ENCODE measurements around the gene MROH7. TPM values are rescaled to one million over a fixed set of nuclear protein-coding genes. Genes with fewer than 3 reads are reported as not detected.

Gene MROH7
- total and polyA plus RNA-seq, 9 of the 15 experiments (the other 6 are each of a cell fraction or from before 2014, with no cell fraction given) = not detected

GRCh38 chr1:54600947-54601721 is 40.5 kb upstream of the MROH7 start:
- 5% methylated on average over 20 of the region's 21 CpGs for WGBS (ENCODE audit: insufficient coverage, low coverage, missing lambda C conversion rate)
- ATAC-seq = no peak
- POLR2A ChIA-PET = interaction anchor here (0.6 to 1.0 kb wide), 2 partner anchors 10 to 52 kb away, joined by 3 read pairs; no protein-coding TSS in a partner anchor
- no peak overlapping the region for H3K9ac ChIP-seq (ENCODE audit: insufficient read depth in 1 of 2, low read depth in 2 of 2, low read length in 2 of 2)
- H3K4me1 ChIP-seq (replicated peaks in 1 of 2; ENCODE audit: control insufficient read depth in 2 of 2, insufficient read depth in 2 of 2, low read length in 2 of 2) = peaks cover 0 to 5% of the 10 kb centered on the region in 2 experiments; a peak in 1 of 5 replicates
- intact Hi-C loops (cut with micrococcal nuclease) = no loop called here
- no peak for FAIRE-seq
- H3K4me3 ChIP-seq = no peak overlapping the region
- no peaks in the 10 kb centered on the region for H3K79me2 ChIP-seq (ENCODE audit: control insufficient read depth, insufficient read depth, low read length)
- in situ Hi-C loops (cut with MboI) = no loop called here
- H2AFZ ChIP-seq (ENCODE audit: low read depth, low read length) = no peak overlapping the region
- H3K36me3 ChIP-seq (ENCODE audit: control insufficient read depth, insufficient read depth, low read length) = no peaks in the 10 kb centered on the region
- no peak for DNase-seq (ENCODE audit: extremely low read depth in 1 of 4, low spot score in 3 of 4)
- no peak overlapping the region for H3K27ac ChIP-seq (ENCODE audit: extremely low read depth, low read depth, low read length)
- H3K4me2 ChIP-seq (ENCODE audit: insufficient read depth, low read length) = no peak overlapping the region
- BruUV-seq (replicated peaks) = no TSS peak
- H3K9me3 ChIP-seq (replicated peaks; ENCODE audit: control insufficient read depth, insufficient read depth, low read depth, low read length) = no peaks in the 10 kb centered on the region
- 0 out of 2 replicates have a peak, but pooled peaks cover 3% of the 10 kb centered on the region for H4K20me1 ChIP-seq (replicated peaks; ENCODE audit: control insufficient read depth, insufficient read depth, low read length)
- H3K9me1 ChIP-seq (ENCODE audit: control insufficient read depth, insufficient read depth, low read length) = no peaks in the 10 kb centered on the region
- TF ChIP-seq SMAD2 (IDR thresholded peaks at IDR 0.05; ENCODE audit: low read depth, low read length) (no peak), ZZZ3 (IDR thresholded peaks at IDR 0.05) (no peak)
- TF ChIP-seq, protein P1, sequence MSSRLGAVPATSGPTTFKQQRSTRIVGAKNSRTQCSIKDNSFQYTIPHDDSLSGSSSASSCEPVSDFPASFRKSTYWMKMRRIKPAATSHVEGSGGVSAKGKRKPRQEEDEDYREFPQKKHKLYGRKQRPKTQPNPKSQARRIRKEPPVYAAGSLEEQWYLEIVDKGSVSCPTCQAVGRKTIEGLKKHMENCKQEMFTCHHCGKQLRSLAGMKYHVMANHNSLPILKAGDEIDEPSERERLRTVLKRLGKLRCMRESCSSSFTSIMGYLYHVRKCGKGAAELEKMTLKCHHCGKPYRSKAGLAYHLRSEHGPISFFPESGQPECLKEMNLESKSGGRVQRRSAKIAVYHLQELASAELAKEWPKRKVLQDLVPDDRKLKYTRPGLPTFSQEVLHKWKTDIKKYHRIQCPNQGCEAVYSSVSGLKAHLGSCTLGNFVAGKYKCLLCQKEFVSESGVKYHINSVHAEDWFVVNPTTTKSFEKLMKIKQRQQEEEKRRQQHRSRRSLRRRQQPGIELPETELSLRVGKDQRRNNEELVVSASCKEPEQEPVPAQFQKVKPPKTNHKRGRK (tag; IDR thresholded peaks at IDR 0.05) = no peak
- TF ChIP-seq, protein P2, sequence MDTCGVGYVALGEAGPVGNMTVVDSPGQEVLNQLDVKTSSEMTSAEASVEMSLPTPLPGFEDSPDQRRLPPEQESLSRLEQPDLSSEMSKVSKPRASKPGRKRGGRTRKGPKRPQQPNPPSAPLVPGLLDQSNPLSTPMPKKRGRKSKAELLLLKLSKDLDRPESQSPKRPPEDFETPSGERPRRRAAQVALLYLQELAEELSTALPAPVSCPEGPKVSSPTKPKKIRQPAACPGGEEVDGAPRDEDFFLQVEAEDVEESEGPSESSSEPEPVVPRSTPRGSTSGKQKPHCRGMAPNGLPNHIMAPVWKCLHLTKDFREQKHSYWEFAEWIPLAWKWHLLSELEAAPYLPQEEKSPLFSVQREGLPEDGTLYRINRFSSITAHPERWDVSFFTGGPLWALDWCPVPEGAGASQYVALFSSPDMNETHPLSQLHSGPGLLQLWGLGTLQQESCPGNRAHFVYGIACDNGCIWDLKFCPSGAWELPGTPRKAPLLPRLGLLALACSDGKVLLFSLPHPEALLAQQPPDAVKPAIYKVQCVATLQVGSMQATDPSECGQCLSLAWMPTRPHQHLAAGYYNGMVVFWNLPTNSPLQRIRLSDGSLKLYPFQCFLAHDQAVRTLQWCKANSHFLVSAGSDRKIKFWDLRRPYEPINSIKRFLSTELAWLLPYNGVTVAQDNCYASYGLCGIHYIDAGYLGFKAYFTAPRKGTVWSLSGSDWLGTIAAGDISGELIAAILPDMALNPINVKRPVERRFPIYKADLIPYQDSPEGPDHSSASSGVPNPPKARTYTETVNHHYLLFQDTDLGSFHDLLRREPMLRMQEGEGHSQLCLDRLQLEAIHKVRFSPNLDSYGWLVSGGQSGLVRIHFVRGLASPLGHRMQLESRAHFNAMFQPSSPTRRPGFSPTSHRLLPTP (IDR thresholded peaks at IDR 0.05; ENCODE audit: borderline replicate concordance, extremely low read depth, insufficient read length) = no peak
- CTCF ChIA-PET (ENCODE audit: low intra/inter-chr PET ratio) = no interaction called here
- H3K27me3 ChIP-seq (ENCODE audit: control insufficient read depth in 2 of 2, insufficient read depth in 2 of 2, low read length in 2 of 2) = peaks cover 39 to 70% of the 10 kb centered on the region in 2 experiments
